OCI-LY7 (cell line): ENCODE results near the gene ANKS1A. TPM values are rescaled to one million over a fixed set of nuclear protein-coding genes. Genes with fewer than 3 reads are reported as not detected.

ENCODE experiments used
- BruUV-seq: library from RNA; stranded (reverse); fragments of 400-500 nt; replicated peaks from 2 replicates; lab custom pipeline; 2021; lab: Mats Ljungman, UMichigan
- CTCF ChIA-PET: fragments of 300-600 bp; sonication (Branson Sonifier 250); formaldehyde crosslinking; loops from one replicate; lab custom pipeline; 2022; ENCODE audit warnings: antibody characterized with exemption; ENCODE audit not compliant: unreplicated experiment; lab: Charles Lee
- POLR2A ChIA-PET: fragments of 300-600 bp; sonication (Branson Sonifier 250); formaldehyde crosslinking; loops from one replicate; lab custom pipeline; 2022; ENCODE audit warnings: antibody characterized with exemption; lab: Charles Lee
- DNase-seq: peaks from one replicate; pipeline ENCODE4 v3.0.0-alpha.2; 2015; ENCODE audit warnings: low spot score
- H2AFZ ChIP-seq: fragments of 200-600 bp; sonication (generic), shearing (Covaris generic); 2 replicates; pipeline ENCODE4 v1.6.1; 2014; ENCODE audit warnings: mild to moderate bottlenecking, antibody characterized with exemption, low read length, moderate library complexity
- H3K27ac ChIP-seq: fragments of 200-600 bp; sonication (generic); 2 replicates; pipeline ENCODE4 v1.5.1; 2014; ENCODE audit warnings: mixed run types, low read depth, mild to moderate bottlenecking, moderate library complexity, low read length, inconsistent platforms; ENCODE audit not compliant: poor library complexity, severe bottlenecking
- H3K36me3 ChIP-seq: fragments of 200-600 bp; sonication (generic); 2 replicates; pipeline ENCODE4 v1.6.1; 2014; ENCODE audit warnings: mild to moderate bottlenecking, antibody characterized with exemption, low read length, moderate library complexity, mixed read lengths; ENCODE audit not compliant: insufficient read depth
- H3K4me1 ChIP-seq: fragments of 200-600 bp; sonication (generic); 2 replicates; pipeline ENCODE4 v1.5.1; 2014; ENCODE audit warnings: mild to moderate bottlenecking, low read length; ENCODE audit not compliant: insufficient read depth, poor library complexity, severe bottlenecking
- H3K4me2 ChIP-seq: fragments of 200-600 bp; sonication (generic); 2 replicates; pipeline ENCODE4 v1.6.1; 2014; ENCODE audit warnings: mild to moderate bottlenecking, low read length
- H3K4me3 ChIP-seq: fragments of 200-600 bp; sonication (generic); 2 replicates; pipeline ENCODE4 v1.5.1; 2014; ENCODE audit warnings: mild to moderate bottlenecking, low read depth, low read length; ENCODE audit not compliant: poor library complexity, severe bottlenecking
- H3K79me2 ChIP-seq: fragments of 200-600 bp; sonication (generic); 2 replicates; pipeline ENCODE4 v1.6.1; 2016; ENCODE audit warnings: low read depth, mild to moderate bottlenecking, low read length, moderate library complexity, mixed read lengths; ENCODE audit not compliant: insufficient read depth
- H3K9me2 ChIP-seq: fragments of 200-600 bp; sonication (generic); 2 replicates; pipeline ENCODE4 v1.6.1; 2016; ENCODE audit warnings: mild to moderate bottlenecking, low read length, mixed read lengths; ENCODE audit not compliant: insufficient read depth
- H3K9me3 ChIP-seq: fragments of 200-600 bp; sonication (generic); 2 replicates; pipeline ENCODE4 v1.6.1; 2014; ENCODE audit warnings: mild to moderate bottlenecking, mixed run types, low read length, mixed read lengths
- H4K20me1 ChIP-seq: fragments of 200-600 bp; sonication (generic); 2 replicates; pipeline ENCODE4 v1.6.1; 2014; ENCODE audit warnings: mild to moderate bottlenecking, antibody characterized with exemption, low read length, moderate library complexity, mixed read lengths; ENCODE audit not compliant: insufficient read depth
- CTCF ChIP-seq: fragments of 200-600 bp; sonication (generic); conservative IDR thresholded peaks from 2 replicates; pipeline ENCODE4 v1.5.1; 2014; ENCODE audit warnings: mild to moderate bottlenecking, antibody characterized with exemption, low read length, moderate library complexity, mixed read lengths
- EZH2phosphoT487 ChIP-seq: fragments of 200-600 bp; sonication (generic); IDR thresholded peaks from 2 replicates; pipeline ENCODE4 v1.6.1; 2018; ENCODE audit warnings: low read depth, borderline replicate concordance, mild to moderate bottlenecking, mixed run types, antibody characterized with exemption, low read length, moderate library complexity, mixed read lengths
- intact Hi-C: fragments of 100-400 bp; cut with micrococcal nuclease; formaldehyde crosslinking; loops from one replicate; pipeline ENCODE4 v1.10.0; 2022; ENCODE audit not compliant: unreplicated experiment
- total RNA-seq, 2 experiments: library from RNA; depleted of rRNA in 1 of 2; stranded (reverse); fragments of >200 nt in 1 of 2; shearing (Covaris generic) in 1 of 2; gene quantifications; 2 replicates each; pipeline ENCODE4 v1.2.3, GENCODE V29; 2014 to 2022

ANKS1A gene
- total RNA-seq, 2 experiments from 2014 or later, result 7.8 to 13.8 TPM

- Histone ChIP-seq H3K4me1 (no peaks in the 10 kb centered on the region), H3K79me2 (no peaks in the 10 kb centered on the region), H3K9me3 (no peaks in the 10 kb centered on the region), H2AFZ (no peak overlapping the region), H4K20me1 (no peaks in the 10 kb centered on the region), H3K27ac (no peak overlapping the region), H3K4me3 (no peak overlapping the region), H3K4me2 (no peak overlapping the region), H3K36me3 (no peaks in the 10 kb centered on the region), H3K9me2 (no peaks in the 10 kb centered on the region)
- ChIA-PET POLR2A (interaction anchor here (0.6 to 1.3 kb wide), 3 partner anchors 10 to 127 kb away, joined by 3 to 5 read pairs (median 5); no protein-coding TSS in a partner anchor), CTCF (no interaction called here)
- intact Hi-C loops, result no loop called here
- TF ChIP-seq CTCF, result no peak
- TF ChIP-seq EZH2phosphoT487, result no peak
- no TSS peak for BruUV-seq
- DNase-seq, result no peak
Observed at GRCh38 chr6:34961082-34961481, 72.0 kb downstream of the ANKS1A start.

- intact Hi-C loops, result no loop called here
- Histone ChIP-seq H4K20me1 (no peaks in the 10 kb centered on the region), H3K9me3 (no peaks in the 10 kb centered on the region), H2AFZ (no peak overlapping the region), H3K4me3 (no peak overlapping the region), H3K4me2 (no peak overlapping the region), H3K79me2 (no peaks in the 10 kb centered on the region), H3K36me3 (no peaks in the 10 kb centered on the region), H3K4me1 (no peaks in the 10 kb centered on the region), H3K9me2 (no peaks in the 10 kb centered on the region), H3K27ac (no peak overlapping the region)
- CTCF ChIA-PET, result no interaction called here
- TF ChIP-seq CTCF, result no peak
- no peak for TF ChIP-seq EZH2phosphoT487
- DNase-seq, result no peak
- POLR2A ChIA-PET, result interaction anchor here (0.6 to 1.3 kb wide), 3 partner anchors 10 to 128 kb away, joined by 3 to 5 read pairs (median 5); no protein-coding TSS in a partner anchor
- no TSS peak for BruUV-seq
Observed at GRCh38 chr6:34961574-34961973, 72.5 kb downstream of the ANKS1A start.

DNA sequence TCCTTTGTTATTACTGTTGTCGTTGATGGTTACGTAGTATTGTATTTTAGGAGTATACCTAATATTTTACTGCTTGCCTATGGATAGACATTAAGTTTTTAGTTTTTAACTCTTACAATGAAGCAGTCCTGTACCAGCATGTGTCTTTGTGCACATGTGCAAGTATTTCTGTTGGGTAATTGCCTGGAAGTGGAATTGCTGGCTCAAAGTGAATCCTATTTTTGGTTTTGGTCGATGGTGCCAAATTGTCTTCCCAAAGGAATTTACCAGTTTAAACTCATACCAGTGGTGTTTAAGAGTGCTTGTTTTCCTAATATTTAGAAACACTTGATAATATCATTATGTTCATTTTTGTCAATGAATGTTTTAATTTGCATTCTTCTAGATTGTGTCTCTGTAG lies 75.5 kb downstream of the ANKS1A start:
- TF ChIP-seq EZH2phosphoT487 (no peak), CTCF (no peak)
- no peaks in the 10 kb centered on the region for H3K79me2 ChIP-seq
- H4K20me1 ChIP-seq, result no peaks in the 10 kb centered on the region
- ChIA-PET CTCF (no interaction called here), POLR2A (interaction anchor here (0.7 kb wide), 1 partner anchor 15 kb away, joined by 3 read pairs; no protein-coding TSS in a partner anchor)
- no peak overlapping the region for H3K4me2 ChIP-seq
- H3K4me1 ChIP-seq, result no peaks in the 10 kb centered on the region
- no peak overlapping the region for H3K27ac ChIP-seq
- H3K36me3 ChIP-seq, result no peaks in the 10 kb centered on the region
- DNase-seq, result no peak
- H3K4me3 ChIP-seq, result no peak overlapping the region
- H2AFZ ChIP-seq, result no peak overlapping the region
- BruUV-seq, result no TSS peak
- no peaks in the 10 kb centered on the region for H3K9me2 ChIP-seq
- H3K9me3 ChIP-seq, result no peaks in the 10 kb centered on the region
- intact Hi-C loops, result no loop called here
